Activated naive CD4-positive, alpha-beta T cell treated with anti-CD3 and anti-CD28 coated beads for 36 hours (primary cell): ENCODE data around the gene NHS. TPM values are rescaled to one million over a fixed set of nuclear protein-coding genes. Genes with fewer than 3 reads are reported as not detected.
A peak's percentile ranks its signal among the peaks of the same experiment; 100 is the strongest.

ENCODE experiments used
- CTCF ChIA-PET: fragments of 350-600 bp; sonication (Branson Sonifier 250); formaldehyde crosslinking; loops from one replicate; lab custom pipeline; 2021; ENCODE audit warnings: antibody characterized with exemption; lab: Charles Lee
- DNase-seq: peaks from one replicate; pipeline ENCODE4 v3.0.0-alpha.2; 2020
- H3K27ac Mint-ChIP-seq: one replicate; pipeline ENCODE4 v1.8.0; 2021; ENCODE audit warnings: mild to moderate bottlenecking, mixed read lengths
- H3K27me3 Mint-ChIP-seq: one replicate; pipeline ENCODE4 v1.8.0; 2021; ENCODE audit warnings: low read depth, mixed read lengths
- H3K36me3 Mint-ChIP-seq: one replicate; pipeline ENCODE4 v1.8.0; 2021; ENCODE audit warnings: low read depth, mixed read lengths
- H3K4me1 Mint-ChIP-seq: one replicate; pipeline ENCODE4 v1.8.0; 2021; ENCODE audit warnings: low read depth, mixed read lengths
- H3K4me3 Mint-ChIP-seq: one replicate; pipeline ENCODE4 v1.8.0; 2021; ENCODE audit warnings: mild to moderate bottlenecking, moderate library complexity, mixed read lengths
- H3K9me3 Mint-ChIP-seq: one replicate; pipeline ENCODE4 v1.8.0; 2021; ENCODE audit warnings: mixed read lengths
- intact Hi-C: fragments of 100-400 bp; cut with micrococcal nuclease; formaldehyde crosslinking; loops from one replicate; pipeline ENCODE4 v1.15.1; 2023
- total RNA-seq, 2 experiments: library from RNA; stranded (reverse); gene quantifications; one replicate each; pipeline ENCODE4 v1.2.3, GENCODE V29; 2021

NHS gene
- 1 to 10 TPM; 7.8 to 8.9 TPM for total RNA-seq

GRCh38 chrX:17374619-17375366, at the start of gene NHS:
Gene NHS (plus strand): TSS chrX:17375200. CDS start chrX:17375758, 558 bp downstream.
- Mint-ChIP-seq H3K4me3 (peak within 1 kb of the TSS; percentile 24), H3K9me3 (no peaks in the 10 kb centered on the region), H3K27ac (no peak within 1 kb of the TSS), H3K36me3 (no peaks in the 10 kb centered on the region), H3K27me3 (peaks cover 21% of the 10 kb centered on the region), H3K4me1 (peaks cover 11% of the 10 kb centered on the region)
- DNase-seq, result peak; percentile 40
- intact Hi-C loops, result loop anchor here (5.0 to 10.0 kb wide), 5 partner anchors 130 to 657 kb away; partner anchors contain the start of gene SYAP1
- CTCF ChIA-PET, result no interaction called here

GRCh38 chrX:17328837-17329236, 46.2 kb upstream of the NHS start:
- CTCF ChIA-PET, result no interaction called here
- no peak overlapping the region for H3K4me3 Mint-ChIP-seq
- H3K4me1 Mint-ChIP-seq, result no peaks in the 10 kb centered on the region
- no peaks in the 10 kb centered on the region for H3K27me3 Mint-ChIP-seq
- no peak for DNase-seq
- no peaks in the 10 kb centered on the region for H3K36me3 Mint-ChIP-seq
- H3K27ac Mint-ChIP-seq, result no peak overlapping the region
- intact Hi-C loops, result no loop called here
- H3K9me3 Mint-ChIP-seq, result no peaks in the 10 kb centered on the region

DNA sequence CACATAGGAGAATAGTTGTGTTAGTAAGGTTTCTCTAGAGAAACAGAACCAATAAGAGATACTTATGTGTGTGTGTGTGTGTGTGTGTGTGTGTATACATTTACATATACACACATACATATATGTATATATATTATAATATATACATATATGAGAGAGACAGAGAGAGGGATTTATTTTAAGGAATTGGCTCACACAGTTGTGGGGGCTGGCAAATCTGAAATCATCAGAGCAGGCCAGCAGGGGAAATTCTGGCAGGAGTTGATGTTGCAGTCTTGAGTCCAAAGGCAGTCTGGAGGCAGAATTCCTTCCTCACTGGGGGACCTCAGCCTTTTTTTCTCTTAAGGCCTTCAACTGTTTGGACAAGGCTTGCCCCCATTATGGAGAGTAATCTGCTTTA, 38.6 kb upstream of the NHS start:
- CTCF ChIA-PET, result no interaction called here
- H3K9me3 Mint-ChIP-seq, result no peaks in the 10 kb centered on the region
- H3K4me3 Mint-ChIP-seq, result no peak overlapping the region
- H3K36me3 Mint-ChIP-seq, result no peaks in the 10 kb centered on the region
- H3K27me3 Mint-ChIP-seq, result peaks cover 5% of the 10 kb centered on the region
- H3K4me1 Mint-ChIP-seq, result no peaks in the 10 kb centered on the region
- no peak for DNase-seq
- intact Hi-C loops, result no loop called here
- H3K27ac Mint-ChIP-seq, result no peak overlapping the region

GRCh38 chrX:17355976-17356375, 19.0 kb upstream of the NHS start:
- Mint-ChIP-seq H3K27me3 (no peaks in the 10 kb centered on the region), H3K27ac (no peak overlapping the region), H3K36me3 (no peaks in the 10 kb centered on the region), H3K9me3 (peaks cover 6% of the 10 kb centered on the region), H3K4me1 (peaks cover 2% of the 10 kb centered on the region), H3K4me3 (no peak overlapping the region)
- no peak for DNase-seq
- CTCF ChIA-PET, result no interaction called here
- intact Hi-C loops, result no loop called here

DNA sequence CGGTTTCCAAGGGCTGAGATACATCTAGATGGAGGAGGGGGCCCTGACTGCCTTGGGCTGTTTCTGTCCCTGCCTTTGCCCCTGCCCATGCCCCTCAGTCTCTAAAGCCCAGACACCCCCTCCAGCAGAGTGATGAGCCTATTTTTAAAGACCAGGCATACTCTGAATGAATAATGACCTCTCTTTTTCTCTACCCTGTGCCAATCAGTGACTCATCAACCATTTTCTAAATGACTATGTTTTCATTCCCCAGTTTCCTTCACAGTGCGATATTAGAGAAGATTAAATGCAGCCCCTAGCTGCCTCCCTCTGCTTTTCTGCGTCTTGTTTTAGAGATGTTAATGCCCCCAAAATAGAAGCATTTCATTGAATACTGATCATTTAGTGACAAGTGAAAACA, 15.5 kb upstream of the NHS start:
- CTCF ChIA-PET, result no interaction called here
- no peak overlapping the region for H3K27ac Mint-ChIP-seq
- intact Hi-C loops, result no loop called here
- no peaks in the 10 kb centered on the region for H3K36me3 Mint-ChIP-seq
- no peaks in the 10 kb centered on the region for H3K9me3 Mint-ChIP-seq
- peaks cover 2% of the 10 kb centered on the region for H3K4me1 Mint-ChIP-seq
- no peak for DNase-seq
- H3K27me3 Mint-ChIP-seq, result peaks cover 3% of the 10 kb centered on the region
- no peak overlapping the region for H3K4me3 Mint-ChIP-seq

- H3K4me3 Mint-ChIP-seq, result no peak overlapping the region
- DNase-seq, result peak; percentile 24
- H3K27ac Mint-ChIP-seq, result no peak overlapping the region
- intact Hi-C loops, result no loop called here
- CTCF ChIA-PET, result no interaction called here
- peaks cover 3% of the 10 kb centered on the region for H3K27me3 Mint-ChIP-seq
- H3K4me1 Mint-ChIP-seq, result peaks cover 2% of the 10 kb centered on the region
- no peaks in the 10 kb centered on the region for H3K36me3 Mint-ChIP-seq
- H3K9me3 Mint-ChIP-seq, result no peaks in the 10 kb centered on the region
These were observed 13.4 kb upstream of the NHS start for GRCh38 chrX:17361620-17362019.

DNA sequence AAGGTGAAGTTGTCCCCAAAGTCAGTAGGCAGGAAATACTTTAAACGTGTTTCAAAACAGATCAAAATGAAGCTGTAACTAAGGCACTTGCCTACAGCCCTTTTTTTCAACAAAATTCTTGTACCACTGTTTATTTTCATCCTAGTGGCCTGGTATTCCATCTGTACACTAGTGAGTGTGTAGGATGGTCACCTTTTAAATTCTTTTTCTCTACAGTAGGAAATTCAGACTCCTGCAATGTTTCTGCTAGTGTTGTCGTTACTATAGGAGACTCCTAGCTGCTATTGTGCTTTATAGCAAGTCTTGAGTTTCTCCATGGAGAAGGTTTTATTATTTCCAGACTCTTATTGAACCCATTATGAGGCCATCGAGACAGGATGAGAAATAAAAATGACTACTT, 7.0 kb upstream of the NHS start:
- no peaks in the 10 kb centered on the region for H3K36me3 Mint-ChIP-seq
- DNase-seq, result no peak
- no peaks in the 10 kb centered on the region for H3K9me3 Mint-ChIP-seq
- intact Hi-C loops, result no loop called here
- peaks cover 6% of the 10 kb centered on the region for H3K27me3 Mint-ChIP-seq
- no peak overlapping the region for H3K4me3 Mint-ChIP-seq
- H3K4me1 Mint-ChIP-seq, result no peaks in the 10 kb centered on the region
- CTCF ChIA-PET, result no interaction called here
- no peak overlapping the region for H3K27ac Mint-ChIP-seq

DNA sequence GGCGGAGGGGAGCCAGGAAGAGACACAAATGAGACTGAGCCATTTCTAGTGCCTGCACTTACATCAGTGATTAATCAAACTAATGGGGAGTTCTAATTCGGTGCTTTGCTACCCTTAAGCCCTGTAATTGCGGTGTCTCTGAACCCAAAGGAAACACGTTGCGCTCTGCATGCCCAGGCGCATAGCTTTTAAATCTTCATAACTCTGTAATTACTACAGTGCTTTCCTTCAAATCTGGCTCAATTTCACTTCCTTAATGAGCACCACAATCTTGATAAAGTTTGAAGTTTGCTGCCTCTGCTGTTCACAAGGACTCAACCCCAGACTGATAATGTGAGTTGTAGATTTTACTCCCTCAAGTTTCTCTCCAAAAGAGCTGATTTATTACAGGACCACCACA, 5.7 kb upstream of the NHS start:
- H3K27me3 Mint-ChIP-seq, result peaks cover 7% of the 10 kb centered on the region
- H3K4me3 Mint-ChIP-seq, result no peak overlapping the region
- no peak for DNase-seq
- H3K36me3 Mint-ChIP-seq, result no peaks in the 10 kb centered on the region
- no peak overlapping the region for H3K27ac Mint-ChIP-seq
- H3K4me1 Mint-ChIP-seq, result no peaks in the 10 kb centered on the region
- intact Hi-C loops, result no loop called here
- CTCF ChIA-PET, result no interaction called here
- no peaks in the 10 kb centered on the region for H3K9me3 Mint-ChIP-seq

- CTCF ChIA-PET, result no interaction called here
- no peaks in the 10 kb centered on the region for H3K36me3 Mint-ChIP-seq
- no peaks in the 10 kb centered on the region for H3K9me3 Mint-ChIP-seq
- DNase-seq, result no peak
- peaks cover 3% of the 10 kb centered on the region for H3K4me1 Mint-ChIP-seq
- peaks cover 11% of the 10 kb centered on the region for H3K27me3 Mint-ChIP-seq
- no peak overlapping the region for H3K27ac Mint-ChIP-seq
- intact Hi-C loops, result loop anchor here (10.0 kb wide), 1 partner anchor 125 kb away; no protein-coding TSS in a partner anchor
- H3K4me3 Mint-ChIP-seq, result no peak overlapping the region
These were observed 4.8 kb upstream of the NHS start for GRCh38 chrX:17370191-17370590.

- Mint-ChIP-seq H3K4me3 (no peak overlapping the region), H3K4me1 (peaks cover 3% of the 10 kb centered on the region), H3K36me3 (no peaks in the 10 kb centered on the region), H3K27ac (no peak overlapping the region), H3K27me3 (peaks cover 11% of the 10 kb centered on the region), H3K9me3 (no peaks in the 10 kb centered on the region)
- CTCF ChIA-PET, result no interaction called here
- no peak for DNase-seq
- intact Hi-C loops, result loop anchor here (10.0 kb wide), 1 partner anchor 127 kb away; no protein-coding TSS in a partner anchor
These were observed 2.9 kb upstream of the NHS start for GRCh38 chrX:17372052-17372451.

DNA sequence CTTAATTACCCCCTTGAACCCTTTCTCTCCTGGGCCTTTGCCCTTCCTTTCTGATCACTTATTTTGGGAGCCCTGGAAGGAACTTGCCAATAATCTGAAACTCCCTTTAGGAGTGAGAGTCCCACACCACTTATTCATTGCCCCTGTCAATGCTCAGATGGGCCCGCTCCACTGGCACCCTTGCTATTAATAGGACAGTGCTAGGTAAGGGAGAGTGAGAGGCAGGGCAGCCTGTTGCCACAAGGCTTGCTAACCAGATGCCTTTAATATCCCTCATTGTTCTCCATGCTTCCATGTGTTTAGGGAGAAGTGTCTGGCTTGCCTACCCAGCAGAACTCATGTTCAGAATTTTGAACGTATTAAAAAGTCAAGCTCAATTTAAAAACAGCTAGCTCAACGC, 1.7 kb upstream of the NHS start:
- H3K4me1 Mint-ChIP-seq, result peaks cover 11% of the 10 kb centered on the region
- DNase-seq, result no peak
- no peak overlapping the region for H3K4me3 Mint-ChIP-seq
- CTCF ChIA-PET, result no interaction called here
- H3K27me3 Mint-ChIP-seq, result peaks cover 14% of the 10 kb centered on the region
- intact Hi-C loops, result loop anchor here (10.0 kb wide), 1 partner anchor 129 kb away; no protein-coding TSS in a partner anchor
- H3K36me3 Mint-ChIP-seq, result no peaks in the 10 kb centered on the region
- no peaks in the 10 kb centered on the region for H3K9me3 Mint-ChIP-seq
- no peak overlapping the region for H3K27ac Mint-ChIP-seq

DNA sequence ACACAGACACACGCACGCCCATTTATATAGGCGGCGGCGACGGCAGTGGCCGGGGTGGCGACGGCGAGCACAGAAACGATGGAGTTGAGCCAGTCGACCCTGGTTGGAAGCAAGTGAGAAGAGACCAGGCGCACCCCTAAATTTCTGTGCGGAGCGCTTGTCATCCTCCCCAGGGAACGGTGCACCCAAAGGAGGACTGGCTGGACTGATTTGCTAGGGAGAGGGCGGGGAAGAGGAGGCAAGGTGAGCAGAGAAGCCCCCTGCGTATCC, 302 bp downstream of the NHS start:
- no peaks in the 10 kb centered on the region for H3K36me3 Mint-ChIP-seq
- DNase-seq, result no peak
- H3K4me3 Mint-ChIP-seq, result no peak overlapping the region
- peaks cover 25% of the 10 kb centered on the region for H3K27me3 Mint-ChIP-seq
- H3K9me3 Mint-ChIP-seq, result no peaks in the 10 kb centered on the region
- CTCF ChIA-PET, result no interaction called here
- intact Hi-C loops, result loop anchor here (5.0 to 10.0 kb wide), 5 partner anchors 131 to 658 kb away; partner anchors contain the start of gene SYAP1
- H3K27ac Mint-ChIP-seq, result no peak overlapping the region
- peaks cover 11% of the 10 kb centered on the region for H3K4me1 Mint-ChIP-seq

DNA sequence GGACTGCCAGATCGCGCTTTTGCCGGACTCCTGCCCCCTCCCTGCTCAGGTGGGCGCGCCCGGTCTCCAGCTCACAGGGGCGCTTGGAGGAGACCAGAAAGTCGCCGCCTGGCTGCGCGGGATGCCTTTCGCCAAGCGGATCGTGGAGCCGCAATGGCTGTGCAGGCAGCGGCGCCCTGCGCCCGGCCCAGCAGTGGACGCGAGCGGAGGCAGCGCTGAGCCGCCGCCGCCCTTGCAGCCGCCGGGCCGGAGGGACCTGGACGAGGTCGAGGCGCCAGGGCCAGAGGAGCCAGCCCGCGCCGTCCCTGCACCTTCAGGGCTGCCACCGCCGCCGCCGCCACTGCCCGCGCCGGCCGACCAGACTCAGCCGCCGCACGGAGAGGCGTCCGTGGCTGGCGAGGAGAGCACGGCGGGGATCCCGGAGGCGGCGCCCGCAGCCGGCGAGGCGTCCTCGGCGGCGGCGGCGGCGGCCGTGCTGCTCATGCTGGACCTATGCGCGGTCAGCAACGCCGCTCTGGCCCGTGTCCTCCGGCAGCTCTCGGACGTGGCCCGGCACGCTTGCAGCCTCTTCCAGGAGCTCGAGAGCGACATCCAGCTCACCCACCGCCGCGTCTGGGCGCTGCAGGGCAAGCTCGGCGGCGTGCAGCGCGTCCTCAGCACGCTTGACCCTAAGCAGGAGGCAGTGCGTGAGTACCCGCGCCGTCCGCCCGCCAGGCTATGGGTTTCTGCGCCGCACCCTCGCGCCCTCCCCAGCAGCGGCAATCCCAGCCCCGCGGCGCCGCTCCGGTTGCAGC, 834 bp downstream of the NHS start:
- CTCF ChIA-PET, result no interaction called here
- Mint-ChIP-seq H3K27me3 (peaks cover 29% of the 10 kb centered on the region), H3K4me3 (peak overlapping the region; percentile 12), H3K9me3 (no peaks in the 10 kb centered on the region), H3K4me1 (peaks cover 11% of the 10 kb centered on the region), H3K27ac (no peak overlapping the region), H3K36me3 (no peaks in the 10 kb centered on the region)
- intact Hi-C loops, result loop anchor here (5.0 to 10.0 kb wide), 5 partner anchors 131 to 659 kb away; partner anchors contain the start of gene SYAP1
- no peak for DNase-seq
